Type B pancreatic cell (in vitro differentiated cells): ENCODE data around the gene MCM5. TPM values are rescaled to one million over a fixed set of nuclear protein-coding genes. Genes with fewer than 3 reads are reported as not detected.
"Not testable (repeated sequence)": the region's sequence is repeated elsewhere in the genome, so short reads cannot be mapped to it uniquely, and the experiment has no call there.

Experiments used
- DNase-seq: peaks from one replicate; pipeline ENCODE4 v3.0.0; 2021; ENCODE audit warnings: mixed read lengths; ENCODE audit not compliant: unreplicated experiment; ENCODE audit errors: extremely low spot score
- H3K27ac Mint-ChIP-seq: 2 replicates; pipeline ENCODE4 v1.8.0; 2021; ENCODE audit warnings: mild to moderate bottlenecking, mixed read lengths
- H3K27me3 Mint-ChIP-seq: 2 replicates; pipeline ENCODE4 v1.8.0; 2021; ENCODE audit warnings: mixed read lengths
- H3K36me3 Mint-ChIP-seq: 2 replicates; pipeline ENCODE4 v1.8.0; 2021; ENCODE audit warnings: mixed read lengths
- H3K4me1 Mint-ChIP-seq: one replicate; pipeline ENCODE4 v1.8.0; 2021; ENCODE audit warnings: mixed read lengths; ENCODE audit not compliant: unreplicated experiment
- H3K4me3 Mint-ChIP-seq: 2 replicates; pipeline ENCODE4 v1.8.0; 2021; ENCODE audit warnings: mild to moderate bottlenecking, mixed read lengths
- H3K9me3 Mint-ChIP-seq: 2 replicates; pipeline ENCODE4 v1.8.0; 2021; ENCODE audit warnings: mixed read lengths
- total RNA-seq: library from RNA; stranded (reverse); gene quantifications from 2 replicates; pipeline ENCODE4 v1.2.1, GENCODE V29; 2021; ENCODE audit warnings: low replicate concordance
- TF ChIP-seq, protein P1 (sequence below): fragments of 200-600 bp; sonication (generic); conservative IDR thresholded peaks from 2 replicates; pipeline ENCODE4 v1.5.0; 2021; ENCODE audit warnings: antibody characterized with exemption, mild to moderate bottlenecking

MCM5 gene
- total RNA-seq, 1 donor from 2014 or later: 98.0 TPM

DNA sequence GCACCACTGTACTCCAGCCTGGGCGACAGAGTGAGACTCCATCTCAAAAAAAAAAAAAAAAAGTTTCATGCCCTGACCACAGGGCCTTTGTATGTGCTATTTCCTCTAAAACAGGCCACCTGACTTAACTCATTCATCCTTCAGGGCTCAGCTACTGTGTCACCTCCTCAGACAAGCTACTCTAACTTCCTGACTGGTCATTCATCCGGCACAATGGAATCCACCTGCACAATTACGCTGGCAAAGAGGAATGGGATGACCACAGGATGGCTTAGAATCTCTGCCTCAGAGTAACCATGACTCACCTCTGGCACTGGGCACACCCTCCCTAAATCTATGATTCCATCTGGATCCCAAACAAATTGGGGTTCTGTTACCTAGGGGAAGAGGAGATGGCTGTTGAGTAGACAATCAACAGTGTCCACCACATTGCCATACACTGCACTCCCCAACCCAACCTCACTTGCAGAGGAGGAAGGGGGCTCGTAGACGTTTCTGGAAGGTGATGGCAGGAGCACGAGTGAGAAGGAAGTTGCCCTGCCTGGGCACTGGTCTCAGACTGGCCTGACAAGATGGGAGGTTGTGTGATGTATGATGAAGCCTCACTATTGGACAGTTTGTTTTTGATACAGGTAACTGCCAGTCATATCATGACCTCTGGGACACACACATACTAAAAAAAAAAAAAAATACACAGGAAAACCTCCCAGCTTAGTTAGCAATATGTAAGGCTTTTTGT is 41.9 kb upstream of the MCM5 start:
- Mint-ChIP-seq H3K9me3 (no peaks in the 10 kb centered on the region), H3K27ac (no peak overlapping the region), H3K4me1 (peaks cover 8% of the 10 kb centered on the region), H3K4me3 (no peak overlapping the region), H3K27me3 (no peaks in the 10 kb centered on the region), H3K36me3 (no peaks in the 10 kb centered on the region)
- DNase-seq: no peak
- TF ChIP-seq, protein P1, sequence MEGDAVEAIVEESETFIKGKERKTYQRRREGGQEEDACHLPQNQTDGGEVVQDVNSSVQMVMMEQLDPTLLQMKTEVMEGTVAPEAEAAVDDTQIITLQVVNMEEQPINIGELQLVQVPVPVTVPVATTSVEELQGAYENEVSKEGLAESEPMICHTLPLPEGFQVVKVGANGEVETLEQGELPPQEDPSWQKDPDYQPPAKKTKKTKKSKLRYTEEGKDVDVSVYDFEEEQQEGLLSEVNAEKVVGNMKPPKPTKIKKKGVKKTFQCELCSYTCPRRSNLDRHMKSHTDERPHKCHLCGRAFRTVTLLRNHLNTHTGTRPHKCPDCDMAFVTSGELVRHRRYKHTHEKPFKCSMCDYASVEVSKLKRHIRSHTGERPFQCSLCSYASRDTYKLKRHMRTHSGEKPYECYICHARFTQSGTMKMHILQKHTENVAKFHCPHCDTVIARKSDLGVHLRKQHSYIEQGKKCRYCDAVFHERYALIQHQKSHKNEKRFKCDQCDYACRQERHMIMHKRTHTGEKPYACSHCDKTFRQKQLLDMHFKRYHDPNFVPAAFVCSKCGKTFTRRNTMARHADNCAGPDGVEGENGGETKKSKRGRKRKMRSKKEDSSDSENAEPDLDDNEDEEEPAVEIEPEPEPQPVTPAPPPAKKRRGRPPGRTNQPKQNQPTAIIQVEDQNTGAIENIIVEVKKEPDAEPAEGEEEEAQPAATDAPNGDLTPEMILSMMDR: no peak

DNA sequence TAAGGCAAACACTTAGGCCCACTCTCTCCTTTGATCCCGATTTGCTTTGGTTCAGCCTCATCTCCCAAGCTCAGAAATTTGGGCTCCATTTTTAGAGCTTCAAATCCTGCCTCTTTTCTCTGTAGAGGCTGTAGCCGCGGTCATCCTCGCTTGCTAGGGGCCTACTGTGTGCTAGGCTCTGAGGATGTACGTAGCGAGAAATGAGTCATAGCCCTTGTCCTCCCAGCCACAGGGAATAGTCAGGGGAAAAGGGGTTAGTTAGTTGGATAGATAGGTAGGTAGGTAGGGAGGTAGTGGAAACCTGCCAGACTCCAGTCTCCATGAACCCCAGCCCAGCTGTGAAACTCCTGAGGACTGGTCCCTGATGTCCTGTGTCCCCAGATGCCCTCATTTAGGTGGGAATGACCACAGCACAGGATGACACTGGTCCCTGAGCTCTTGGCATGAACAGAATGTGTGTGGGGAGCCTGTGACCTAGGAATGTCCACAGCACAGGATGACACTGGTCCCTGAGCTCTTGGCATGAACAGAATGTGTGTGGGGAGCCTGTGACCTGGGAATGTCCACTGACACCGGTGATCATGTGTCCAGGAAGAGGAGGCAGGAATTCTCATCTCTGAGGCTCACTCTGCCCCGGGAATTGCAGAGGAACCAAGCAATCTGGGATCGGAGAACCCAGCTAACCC is 40.4 kb upstream of the MCM5 start:
- DNase-seq: no peak
- Mint-ChIP-seq H3K4me1 (peaks cover 8% of the 10 kb centered on the region), H3K27ac (no peak overlapping the region), H3K4me3 (no peak overlapping the region), H3K27me3 (no peaks in the 10 kb centered on the region), H3K36me3 (no peaks in the 10 kb centered on the region), H3K9me3 (no peaks in the 10 kb centered on the region)
- TF ChIP-seq, protein P1: no peak

DNA sequence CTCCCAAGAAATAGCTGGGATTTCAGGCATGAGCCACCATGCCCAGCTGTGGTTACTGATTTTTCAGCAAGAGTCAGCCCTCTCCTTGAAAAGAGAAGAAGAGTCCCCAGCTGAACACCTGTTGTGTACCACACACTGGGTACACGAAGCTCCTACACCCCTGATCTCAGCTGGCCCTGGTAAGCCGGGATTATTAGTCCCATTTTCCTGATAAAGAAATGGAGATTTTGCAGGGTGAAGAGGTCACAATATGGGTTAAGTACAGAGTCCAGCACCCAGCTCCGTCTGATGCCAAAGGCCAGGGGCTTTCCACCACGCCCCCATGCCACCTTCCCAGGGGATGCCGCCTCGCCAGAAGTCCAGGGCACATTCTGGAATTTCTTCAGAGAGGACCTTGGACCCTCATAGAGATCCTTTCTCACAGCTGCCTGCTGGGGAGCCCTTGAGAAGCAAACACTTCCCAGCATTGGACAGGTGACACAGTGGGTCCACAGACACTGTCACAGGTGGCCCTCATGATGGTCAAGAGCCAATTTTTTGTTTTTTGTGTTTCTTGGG is 38.9 kb upstream of the MCM5 start:
- DNase-seq: no peak
- no peak overlapping the region for H3K4me3 Mint-ChIP-seq
- H3K27ac Mint-ChIP-seq: no peak overlapping the region
- H3K4me1 Mint-ChIP-seq: peaks cover 2% of the 10 kb centered on the region
- no peaks in the 10 kb centered on the region for H3K36me3 Mint-ChIP-seq
- H3K27me3 Mint-ChIP-seq: no peaks in the 10 kb centered on the region
- TF ChIP-seq, protein P1: no peak
- no peaks in the 10 kb centered on the region for H3K9me3 Mint-ChIP-seq

DNA sequence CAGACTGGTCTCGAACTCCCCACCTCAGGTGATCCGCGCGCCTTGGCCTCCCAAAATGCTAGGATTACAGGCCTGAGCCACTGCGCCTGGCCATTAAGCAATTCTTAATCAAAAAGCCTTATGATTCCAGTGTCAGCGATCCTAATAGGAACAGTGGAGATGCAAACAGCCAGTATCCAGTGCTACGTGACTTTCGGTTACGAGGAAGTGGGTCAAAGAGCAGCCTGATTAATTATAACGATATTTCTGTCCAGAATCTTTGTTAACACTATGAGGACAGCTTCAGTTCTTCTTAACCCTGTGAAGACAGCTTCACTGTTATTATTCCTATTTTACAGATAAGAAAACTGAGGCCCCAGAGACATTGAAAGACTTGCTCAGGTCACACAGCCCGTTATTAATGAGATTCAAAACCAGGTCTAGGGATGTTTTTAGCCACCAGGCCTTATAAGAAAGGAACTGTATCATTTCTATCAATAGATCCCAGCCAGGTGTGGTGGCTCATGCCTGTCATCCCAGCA is 36.3 kb upstream of the MCM5 start:
- DNase-seq: no peak
- H3K4me3 Mint-ChIP-seq: no peak overlapping the region
- no peaks in the 10 kb centered on the region for H3K4me1 Mint-ChIP-seq
- H3K27ac Mint-ChIP-seq: no peak overlapping the region
- H3K36me3 Mint-ChIP-seq: no peaks in the 10 kb centered on the region
- TF ChIP-seq, protein P1: no peak
- H3K27me3 Mint-ChIP-seq: no peaks in the 10 kb centered on the region
- H3K9me3 Mint-ChIP-seq: no peaks in the 10 kb centered on the region

DNA sequence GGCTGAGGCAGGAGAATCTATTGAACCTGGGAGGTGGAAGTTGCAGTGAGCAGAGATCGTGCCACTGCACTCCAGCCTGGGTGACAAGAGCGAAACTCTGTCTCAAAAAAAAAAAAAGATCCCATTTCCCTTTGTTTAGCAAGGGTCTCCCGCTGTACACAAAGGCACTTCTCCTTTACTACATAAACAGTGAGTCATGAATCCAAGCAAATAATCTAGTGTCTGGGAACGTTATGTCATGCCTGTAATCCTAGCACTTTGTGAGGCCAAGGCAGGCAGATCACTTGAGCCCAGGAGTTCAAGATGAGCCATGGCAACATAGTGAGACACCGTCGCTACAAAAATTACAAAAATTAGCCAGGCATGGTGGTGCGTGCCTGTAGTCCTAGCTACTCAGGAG is 35.7 kb upstream of the MCM5 start:
- H3K9me3 Mint-ChIP-seq, H3K4me1 Mint-ChIP-seq, H3K27me3 Mint-ChIP-seq, H3K27ac Mint-ChIP-seq, H3K36me3 Mint-ChIP-seq, H3K4me3 Mint-ChIP-seq, DNase-seq: not testable (repeated sequence)

DNA sequence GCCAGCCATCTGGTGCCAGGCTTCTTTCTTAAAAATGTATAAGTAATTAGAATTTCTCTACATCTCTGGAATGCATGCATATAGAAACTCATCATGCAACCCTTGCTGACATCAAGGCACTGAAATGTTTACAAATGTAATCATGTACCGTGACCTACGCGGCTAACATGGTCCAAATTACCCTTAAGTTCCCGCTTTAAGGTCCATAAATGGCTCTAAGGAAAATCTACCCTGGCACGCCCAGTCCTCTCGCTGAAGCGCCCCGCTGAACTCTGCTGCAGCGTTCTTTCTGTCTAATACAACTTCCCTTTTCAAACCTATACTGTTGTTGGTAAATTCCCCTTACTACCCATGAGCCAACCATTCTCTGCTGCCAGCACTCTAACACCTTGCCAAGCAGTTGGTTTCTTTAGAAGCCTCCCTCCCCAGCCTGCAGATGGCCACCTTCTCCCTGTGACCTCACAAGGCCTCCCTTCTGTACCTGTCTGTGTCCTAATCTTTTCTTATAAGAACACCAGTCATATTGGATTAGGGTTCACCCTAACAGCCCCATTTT is 32.5 kb upstream of the MCM5 start:
- no peaks in the 10 kb centered on the region for H3K36me3 Mint-ChIP-seq
- no peaks in the 10 kb centered on the region for H3K9me3 Mint-ChIP-seq
- H3K27me3 Mint-ChIP-seq: peaks cover 4% of the 10 kb centered on the region
- TF ChIP-seq, protein P1: no peak
- H3K4me1 Mint-ChIP-seq: peaks cover 21% of the 10 kb centered on the region
- DNase-seq: no peak
- H3K4me3 Mint-ChIP-seq: no peak overlapping the region
- peak overlapping the region; percentile 34 for H3K27ac Mint-ChIP-seq
